HEK293T (cell line): ENCODE measurements around the gene RNF32.

ENCODE experiments used
- FOXA1 ChIP-seq: fragments of 450-650 bp; IDR thresholded peaks from 2 replicates; pipeline ENCODE4 v1.6.1; 2016; ENCODE audit warnings: mild to moderate bottlenecking
- FOXK2 ChIP-seq: fragments of 450-650 bp; IDR thresholded peaks from 2 replicates; pipeline ENCODE4 v1.6.1; 2016; ENCODE audit warnings: mild to moderate bottlenecking
- HDGF ChIP-seq: fragments of 450-650 bp; IDR thresholded peaks from 2 replicates; pipeline ENCODE4 v1.6.1; 2017; ENCODE audit warnings: antibody characterized with exemption, borderline replicate concordance
- TARDBP ChIP-seq: fragments of 450-650 bp; IDR thresholded peaks from 2 replicates; pipeline ENCODE4 v1.6.1; 2016

DNA sequence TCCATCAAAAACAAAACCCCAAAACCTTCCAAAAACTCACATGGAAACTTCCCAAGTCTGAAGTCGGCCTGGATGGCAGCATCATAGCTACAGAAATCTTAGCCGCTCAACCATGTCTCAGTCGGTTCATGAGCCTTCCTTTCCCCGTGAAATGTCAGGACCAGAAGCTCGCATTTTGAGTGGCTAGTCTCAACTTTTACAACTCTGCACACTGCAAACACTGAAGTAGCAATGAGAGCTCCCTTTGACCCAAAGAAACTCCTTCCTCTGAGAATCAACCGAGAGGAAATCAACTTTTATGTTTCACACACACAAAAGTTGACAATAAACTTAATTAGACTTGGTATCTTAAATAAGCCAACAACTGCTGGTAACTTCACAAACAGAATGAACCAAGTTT is 37.6 kb upstream of the RNF32 start:
- TF ChIP-seq FOXA1 (no peak), FOXK2 (no peak), TARDBP (no peak), HDGF (no peak)
